HG03135 (cell line): ENCODE results near the gene TNFRSF8.

Source experiments
- ATAC-seq: cut with Tn5 transposase; IDR thresholded peaks from one replicate; pipeline ENCODE4 v1.9.1; 2021; ENCODE audit warnings: mild to moderate bottlenecking, moderate library complexity; ENCODE audit not compliant: unreplicated experiment

TNFRSF8 gene

GRCh38 chr1:12059722-12060464 lies 3.2 kb upstream of the TNFRSF8 start:
- ATAC-seq, result no peak

- no peak for ATAC-seq
Measured at GRCh38 chr1:12060500-12060899, 2.6 kb upstream of the TNFRSF8 start.

GRCh38 chr1:12064073-12064969 lies 1.2 kb downstream of the TNFRSF8 start:
- ATAC-seq, result no peak

GRCh38 chr1:12065872-12066271 lies 2.8 kb downstream of the TNFRSF8 start:
- ATAC-seq, result no peak

GRCh38 chr1:12067900-12068821 lies 5.1 kb downstream of the TNFRSF8 start:
- no peak for ATAC-seq

GRCh38 chr1:12069623-12070244 lies 6.6 kb downstream of the TNFRSF8 start:
- no peak for ATAC-seq

GRCh38 chr1:12071892-12072291 lies 8.8 kb downstream of the TNFRSF8 start:
- ATAC-seq, result no peak

- no peak for ATAC-seq
Measured at GRCh38 chr1:12072741-12073140, 9.6 kb downstream of the TNFRSF8 start.

- ATAC-seq, result no peak
Measured at GRCh38 chr1:12073796-12074195, 10.7 kb downstream of the TNFRSF8 start.

- ATAC-seq, result no peak
Measured at GRCh38 chr1:12075195-12076114, 12.4 kb downstream of the TNFRSF8 start.

GRCh38 chr1:12076425-12077005 lies 13.4 kb downstream of the TNFRSF8 start:
- ATAC-seq, result no peak

- peak; percentile 2 for ATAC-seq
Measured at GRCh38 chr1:12078575-12078937, 15.5 kb downstream of the TNFRSF8 start.

GRCh38 chr1:12078938-12079861 lies 16.1 kb downstream of the TNFRSF8 start:
- ATAC-seq, result peak; percentile 44

- no peak for ATAC-seq
Measured at GRCh38 chr1:12080156-12080555, 17.1 kb downstream of the TNFRSF8 start.

- no peak for ATAC-seq
Measured at GRCh38 chr1:12080773-12081556, 17.9 kb downstream of the TNFRSF8 start.

- no peak for ATAC-seq
Measured at GRCh38 chr1:12081648-12082396, 18.7 kb downstream of the TNFRSF8 start.

GRCh38 chr1:12082988-12083387 lies 19.9 kb downstream of the TNFRSF8 start:
- no peak for ATAC-seq
